Brain microvascular endothelial cell (primary cell): ENCODE data around the gene C10orf67.

ENCODE experiments used
- DNase-seq: peaks from one replicate; pipeline ENCODE4 v3.0.0-alpha.2; 2020
- H3K27ac ChIP-seq: fragments of 250-450 bp; sonication (Bioruptor Pico); 2 replicates; pipeline ENCODE4 v1.5.1; 2020; ENCODE audit warnings: mild to moderate bottlenecking, moderate library complexity
- H3K27me3 ChIP-seq: fragments of 250-450 bp; sonication (Bioruptor Pico); replicated peaks from 2 replicates; pipeline ENCODE4 v1.5.1; 2020; ENCODE audit warnings: mild to moderate bottlenecking
- H3K36me3 ChIP-seq: fragments of 250-450 bp; sonication (Bioruptor Pico); replicated peaks from 2 replicates; pipeline ENCODE4 v1.5.1; 2020; ENCODE audit warnings: mild to moderate bottlenecking
- H3K4me3 ChIP-seq: 2 replicates; pipeline ENCODE4 v1.5.1; 2011; ENCODE audit warnings: low read depth, mild to moderate bottlenecking, control low read depth, low read length, moderate library complexity
- in situ Hi-C: cut with HindIII; loops from 2 replicates; pipeline ENCODE4 v1.10.0; 2017; ENCODE audit warnings: low sequenced_read_pairs, low pct_ligation_motif_present
- TF ChIP-seq, protein P1 (sequence below): IDR thresholded peaks from 2 replicates; pipeline ENCODE4 v1.5.1; 2011; ENCODE audit warnings: low read depth, mild to moderate bottlenecking, moderate library complexity, low read length, control low read depth, inconsistent platforms; ENCODE audit errors: missing control alignments

The C10orf67 gene

GRCh38 chr10:23363793-23364135 lies 19.2 kb upstream of the C10orf67 start:
- no peak overlapping the region for H3K27ac ChIP-seq

DNA sequence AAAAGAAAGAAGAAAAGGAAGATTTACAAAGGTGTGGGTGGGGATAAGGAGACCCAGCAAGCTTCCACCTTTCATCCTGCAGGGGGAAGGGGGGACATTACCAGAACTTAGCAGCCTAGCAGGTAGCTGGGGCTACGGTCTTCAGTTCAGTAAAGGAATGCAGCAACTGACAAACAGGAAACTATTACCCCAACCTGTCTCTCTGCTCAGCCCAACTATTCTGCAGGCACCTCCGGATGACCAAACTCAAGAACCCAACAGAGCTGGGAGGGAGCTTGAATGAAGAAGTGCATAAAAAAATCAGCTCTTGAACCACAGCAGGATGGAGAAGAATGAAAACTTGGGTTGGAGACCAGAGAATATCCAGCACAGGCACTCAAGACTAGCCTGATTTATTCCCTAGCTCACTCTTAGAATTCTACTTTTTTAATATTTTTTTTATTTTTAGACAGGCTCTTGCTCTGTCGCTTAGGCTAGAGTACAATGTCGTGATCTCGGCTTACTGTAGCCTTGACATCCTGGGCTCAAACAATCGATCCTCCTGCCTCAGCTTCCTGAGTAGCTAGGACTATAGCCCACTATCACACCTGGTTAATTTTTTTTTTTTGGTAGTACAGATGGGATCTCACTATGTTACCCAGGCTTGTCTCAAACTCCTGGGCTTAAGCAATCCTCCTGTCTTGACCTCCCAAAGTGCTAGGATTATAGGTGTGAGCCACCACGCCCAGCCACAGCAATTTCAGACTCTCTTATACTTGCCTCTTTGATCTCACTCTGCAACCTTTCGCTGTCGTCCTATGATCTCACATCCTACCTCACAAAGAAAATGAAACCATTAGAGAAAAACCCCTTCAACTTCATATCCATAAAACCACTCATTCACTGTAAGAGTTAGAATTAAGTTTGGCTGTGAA lies 18.5 kb upstream of the C10orf67 start:
- in situ Hi-C loops = no loop called here
- no peak for DNase-seq
- Histone ChIP-seq H3K27ac (no peak overlapping the region), H3K36me3 (no peaks in the 10 kb centered on the region), H3K4me3 (no peak overlapping the region), H3K27me3 (no peaks in the 10 kb centered on the region)
- TF ChIP-seq, protein P1, sequence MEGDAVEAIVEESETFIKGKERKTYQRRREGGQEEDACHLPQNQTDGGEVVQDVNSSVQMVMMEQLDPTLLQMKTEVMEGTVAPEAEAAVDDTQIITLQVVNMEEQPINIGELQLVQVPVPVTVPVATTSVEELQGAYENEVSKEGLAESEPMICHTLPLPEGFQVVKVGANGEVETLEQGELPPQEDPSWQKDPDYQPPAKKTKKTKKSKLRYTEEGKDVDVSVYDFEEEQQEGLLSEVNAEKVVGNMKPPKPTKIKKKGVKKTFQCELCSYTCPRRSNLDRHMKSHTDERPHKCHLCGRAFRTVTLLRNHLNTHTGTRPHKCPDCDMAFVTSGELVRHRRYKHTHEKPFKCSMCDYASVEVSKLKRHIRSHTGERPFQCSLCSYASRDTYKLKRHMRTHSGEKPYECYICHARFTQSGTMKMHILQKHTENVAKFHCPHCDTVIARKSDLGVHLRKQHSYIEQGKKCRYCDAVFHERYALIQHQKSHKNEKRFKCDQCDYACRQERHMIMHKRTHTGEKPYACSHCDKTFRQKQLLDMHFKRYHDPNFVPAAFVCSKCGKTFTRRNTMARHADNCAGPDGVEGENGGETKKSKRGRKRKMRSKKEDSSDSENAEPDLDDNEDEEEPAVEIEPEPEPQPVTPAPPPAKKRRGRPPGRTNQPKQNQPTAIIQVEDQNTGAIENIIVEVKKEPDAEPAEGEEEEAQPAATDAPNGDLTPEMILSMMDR = no peak

More at GRCh38 chr10:23363793-23364135, 19.2 kb upstream of the C10orf67 start:
- TF ChIP-seq, protein P1 = no peak
- no peak for DNase-seq
- H3K36me3 ChIP-seq = no peaks in the 10 kb centered on the region
- in situ Hi-C loops = no loop called here
- no peaks in the 10 kb centered on the region for H3K27me3 ChIP-seq
- no peak overlapping the region for H3K4me3 ChIP-seq

DNA sequence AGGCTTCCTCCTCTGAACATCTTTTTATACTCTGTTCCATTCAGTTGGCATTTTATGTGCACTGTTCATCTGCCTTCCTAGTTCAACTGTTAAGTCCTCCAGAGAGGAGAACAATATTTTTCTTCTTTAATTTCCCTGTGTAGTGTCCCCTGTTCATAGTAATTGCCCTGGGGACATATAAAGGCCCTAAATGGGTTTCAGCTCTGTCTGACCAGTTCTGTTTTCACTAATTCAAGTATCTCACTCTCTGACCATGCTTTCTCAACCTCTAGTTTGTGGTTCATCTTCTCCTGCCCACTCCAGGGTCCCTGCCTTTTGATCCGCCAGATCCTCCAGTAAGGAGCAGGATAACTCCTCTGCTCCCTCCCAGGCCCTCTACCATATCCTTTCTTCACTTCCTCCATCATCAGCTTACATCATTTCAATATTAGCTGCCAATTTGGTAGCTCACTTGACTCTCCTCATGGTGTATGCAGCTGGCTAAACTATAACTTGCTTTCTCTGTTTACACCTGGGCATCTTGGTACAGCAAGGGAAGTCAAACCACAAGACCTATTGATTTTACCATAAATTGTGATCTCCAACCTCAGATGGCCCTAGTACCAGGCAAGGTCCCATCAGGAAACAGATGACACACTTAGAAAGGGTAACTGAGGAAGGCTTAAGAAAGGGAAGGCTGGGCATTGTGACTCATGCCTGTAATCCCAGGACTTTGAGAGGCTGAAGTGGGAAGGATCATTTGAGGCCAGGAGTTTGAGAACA lies 17.7 kb upstream of the C10orf67 start:
- no peak overlapping the region for H3K4me3 ChIP-seq
- in situ Hi-C loops = no loop called here

DNA sequence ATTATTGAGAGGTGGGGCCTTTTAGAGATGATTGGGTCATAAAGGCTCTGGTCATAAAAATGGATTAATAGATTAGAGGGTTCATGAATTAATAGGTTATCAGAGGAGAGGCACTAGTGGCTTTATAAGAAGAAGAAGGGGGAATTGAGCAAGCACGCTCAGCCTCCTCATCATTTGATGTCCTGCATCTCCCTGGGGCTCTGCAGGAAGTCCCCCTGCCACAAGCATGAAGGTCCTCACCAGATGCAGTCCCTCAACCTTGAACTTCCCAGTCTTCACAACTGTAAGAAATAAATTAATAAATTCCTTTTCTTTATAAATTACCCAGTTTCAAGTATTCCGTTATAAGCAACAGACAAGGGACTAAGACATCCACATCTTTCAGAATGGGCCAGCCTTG lies 17.1 kb upstream of the C10orf67 start:
- in situ Hi-C loops = no loop called here

More for the DNA sequence above, 17.7 kb upstream of the C10orf67 start:
- TF ChIP-seq, protein P1 = no peak
- no peak overlapping the region for H3K27ac ChIP-seq
- no peaks in the 10 kb centered on the region for H3K27me3 ChIP-seq
- no peak for DNase-seq
- H3K36me3 ChIP-seq = no peaks in the 10 kb centered on the region

DNA sequence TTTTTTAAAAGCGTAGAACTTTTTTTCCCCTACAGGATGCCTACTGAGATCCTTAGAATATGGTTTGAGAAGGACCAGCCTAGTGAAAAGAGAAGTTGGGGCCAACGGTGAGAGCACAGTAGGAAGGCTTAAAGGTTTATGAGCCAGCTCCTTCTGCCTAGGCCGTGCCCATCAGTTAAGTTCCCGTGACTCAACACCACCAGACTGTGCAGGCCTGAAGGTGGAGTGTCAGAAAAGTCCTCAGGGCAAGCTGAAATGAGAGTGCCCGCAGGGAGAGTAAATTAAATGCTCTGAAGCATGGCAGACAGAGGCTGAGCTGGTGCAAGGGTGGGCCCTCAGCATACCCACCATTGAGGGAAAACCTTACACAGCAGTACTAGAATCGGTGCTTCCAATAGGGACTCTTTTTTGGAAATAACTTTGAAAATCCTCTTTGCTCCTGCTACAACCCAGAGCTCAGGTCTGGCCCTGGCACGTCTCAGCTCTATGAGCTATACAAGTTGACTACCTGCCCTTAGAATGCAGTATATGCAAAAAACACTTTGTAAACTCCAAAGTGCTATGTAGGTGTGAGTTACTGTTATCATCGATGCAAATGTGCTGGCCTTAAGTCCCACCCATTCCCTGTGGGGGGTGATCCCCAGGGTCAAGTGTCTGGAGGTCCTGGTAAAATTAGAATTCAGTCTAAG lies 15.2 kb upstream of the C10orf67 start:
- TF ChIP-seq, protein P1 = no peak
- in situ Hi-C loops = no loop called here
- Histone ChIP-seq H3K36me3 (no peaks in the 10 kb centered on the region), H3K27ac (no peak overlapping the region), H3K27me3 (no peaks in the 10 kb centered on the region), H3K4me3 (no peak overlapping the region)
- DNase-seq = no peak

More for the DNA sequence above, 17.1 kb upstream of the C10orf67 start:
- Histone ChIP-seq H3K36me3 (no peaks in the 10 kb centered on the region), H3K27me3 (no peaks in the 10 kb centered on the region), H3K27ac (no peak overlapping the region), H3K4me3 (no peak overlapping the region)
- TF ChIP-seq, protein P1 = no peak
- no peak for DNase-seq
